Stimulated activated CD4-positive, alpha-beta T cell treated with anti-CD3 and anti-CD28 coated beads, TNF-alpha, amount 100 ng/mL, for 4 hours (primary cell): ENCODE results near the gene PTRHD1.

Experiments used
- DNase-seq, 3 experiments: peaks; one replicate each; pipeline ENCODE4 v3.0.0-alpha.2; 2020; ENCODE audit warnings: low read depth in 3 of 3

The PTRHD1 gene

GRCh38 chr2:24756789-24757188 is 36.4 kb downstream of the PTRHD1 start:
- DNase-seq = no peak

GRCh38 chr2:24754985-24755705 is 38.0 kb downstream of the PTRHD1 start:
- DNase-seq = no peak

GRCh38 chr2:24749069-24749691 is 44.0 kb downstream of the PTRHD1 start:
- no peak for DNase-seq

GRCh38 chr2:24747299-24747698 is 45.9 kb downstream of the PTRHD1 start:
- DNase-seq = no peak

- no peak for DNase-seq
Measured at GRCh38 chr2:24745825-24746224, 47.4 kb downstream of the PTRHD1 start.

- DNase-seq = no peak
Measured at GRCh38 chr2:24744356-24744755, 48.8 kb downstream of the PTRHD1 start.

GRCh38 chr2:24743924-24744323 is 49.3 kb downstream of the PTRHD1 start:
- no peak for DNase-seq

- DNase-seq = no peak
Measured at GRCh38 chr2:24742730-24743129, 50.5 kb downstream of the PTRHD1 start.

- no peak for DNase-seq
Measured at GRCh38 chr2:24740142-24740541, 53.0 kb downstream of the PTRHD1 start.
